ENCODE measurements around the gene ERCC8.

GRCh38 chr5:60835554-60835953 is 109.3 kb downstream of the ERCC8 start:
- TF ChIP-seq CREB1 (IDR thresholded peaks at IDR 0.05; ENCODE audit: low read depth) (no peak), POLR2AphosphoS2 (IDR thresholded peaks at IDR 0.05; ENCODE audit: low read depth, low read length) (no peak), CTCF (IDR thresholded peaks at IDR 0.05 in 2 of 3, conservative IDR thresholded peaks at IDR 0.05 in 1 of 3; ENCODE audit: control insufficient read depth in 2 of 3, extremely low read depth in 1 of 3, insufficient read depth in 1 of 3, low read depth in 3 of 3, low read length in 3 of 3) (no peak), CEBPB (IDR thresholded peaks at IDR 0.05; ENCODE audit: borderline replicate concordance in 1 of 2, low read depth in 2 of 2, low read length in 2 of 2) (no peak), EZH2 (IDR thresholded peaks at IDR 0.05; ENCODE audit: borderline replicate concordance, control insufficient read depth, low read depth, low read length) (no peak), USF2 (IDR thresholded peaks at IDR 0.05; ENCODE audit: borderline replicate concordance, low read depth, low read length) (no peak), HDAC6 (IDR thresholded peaks at IDR 0.05; ENCODE audit: unreplicated experiment) (no peak), POLR2AphosphoS5 (IDR thresholded peaks at IDR 0.05; ENCODE audit: low read length) (no peak), MTA3 (IDR thresholded peaks at IDR 0.05; ENCODE audit: borderline replicate concordance, low read length) (no peak), TAF1 (IDR thresholded peaks at IDR 0.05; ENCODE audit: borderline replicate concordance, low read depth, low read length) (no peak), RFX5 (IDR thresholded peaks at IDR 0.05; ENCODE audit: low read depth, low read length) (no peak), EP300 (IDR thresholded peaks at IDR 0.05; ENCODE audit: borderline replicate concordance in 1 of 2, control insufficient read depth in 1 of 2, low read depth in 2 of 2, low read length in 2 of 2) (no peak)
- TF ChIP-seq, protein P1, sequence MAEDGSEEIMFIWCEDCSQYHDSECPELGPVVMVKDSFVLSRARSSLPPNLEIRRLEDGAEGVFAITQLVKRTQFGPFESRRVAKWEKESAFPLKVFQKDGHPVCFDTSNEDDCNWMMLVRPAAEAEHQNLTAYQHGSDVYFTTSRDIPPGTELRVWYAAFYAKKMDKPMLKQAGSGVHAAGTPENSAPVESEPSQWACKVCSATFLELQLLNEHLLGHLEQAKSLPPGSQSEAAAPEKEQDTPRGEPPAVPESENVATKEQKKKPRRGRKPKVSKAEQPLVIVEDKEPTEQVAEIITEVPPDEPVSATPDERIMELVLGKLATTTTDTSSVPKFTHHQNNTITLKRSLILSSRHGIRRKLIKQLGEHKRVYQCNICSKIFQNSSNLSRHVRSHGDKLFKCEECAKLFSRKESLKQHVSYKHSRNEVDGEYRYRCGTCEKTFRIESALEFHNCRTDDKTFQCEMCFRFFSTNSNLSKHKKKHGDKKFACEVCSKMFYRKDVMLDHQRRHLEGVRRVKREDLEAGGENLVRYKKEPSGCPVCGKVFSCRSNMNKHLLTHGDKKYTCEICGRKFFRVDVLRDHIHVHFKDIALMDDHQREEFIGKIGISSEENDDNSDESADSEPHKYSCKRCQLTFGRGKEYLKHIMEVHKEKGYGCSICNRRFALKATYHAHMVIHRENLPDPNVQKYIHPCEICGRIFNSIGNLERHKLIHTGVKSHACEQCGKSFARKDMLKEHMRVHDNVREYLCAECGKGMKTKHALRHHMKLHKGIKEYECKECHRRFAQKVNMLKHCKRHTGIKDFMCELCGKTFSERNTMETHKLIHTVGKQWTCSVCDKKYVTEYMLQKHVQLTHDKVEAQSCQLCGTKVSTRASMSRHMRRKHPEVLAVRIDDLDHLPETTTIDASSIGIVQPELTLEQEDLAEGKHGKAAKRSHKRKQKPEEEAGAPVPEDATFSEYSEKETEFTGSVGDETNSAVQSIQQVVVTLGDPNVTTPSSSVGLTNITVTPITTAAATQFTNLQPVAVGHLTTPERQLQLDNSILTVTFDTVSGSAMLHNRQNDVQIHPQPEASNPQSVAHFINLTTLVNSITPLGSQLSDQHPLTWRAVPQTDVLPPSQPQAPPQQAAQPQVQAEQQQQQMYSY (CRISPR knock-in tag; IDR thresholded peaks at IDR 0.05), result no peak
